NCI-H524 (cell line): Measurements from ENCODE around the gene SPRED3.

Experiments
- DNase-seq, 2 experiments: peaks; one replicate each; lab custom pipeline; 2025; lab: John Stamatoyannopoulos, UW

SPRED3 gene

GRCh38 chr19:38371081-38371480 lies 17.4 kb upstream of the SPRED3 start:
- no peak for DNase-seq

- no peak for DNase-seq
Measured at GRCh38 chr19:38373907-38374331, 14.6 kb upstream of the SPRED3 start.

GRCh38 chr19:38374332-38375097 lies 14.0 kb upstream of the SPRED3 start, which contains the start of gene PSMD8:
TSS of gene PSMD8 (plus strand) at chr19:38374571. CDS start at chr19:38374602, 31 bp downstream.
- DNase-seq = peak; percentile 100

- no peak for DNase-seq
Measured at GRCh38 chr19:38375098-38375493, 13.4 kb upstream of the SPRED3 start.

GRCh38 chr19:38375748-38376147 lies 12.7 kb upstream of the SPRED3 start:
- DNase-seq = no peak

- DNase-seq = no peak
Measured at GRCh38 chr19:38376576-38376975, 11.9 kb upstream of the SPRED3 start.

GRCh38 chr19:38377052-38377451 lies 11.4 kb upstream of the SPRED3 start:
- no peak for DNase-seq

GRCh38 chr19:38378866-38379265 lies 9.6 kb upstream of the SPRED3 start:
- DNase-seq = no peak

GRCh38 chr19:38381138-38381537 lies 7.4 kb upstream of the SPRED3 start:
- no peak for DNase-seq

- no peak for DNase-seq
Measured at GRCh38 chr19:38383184-38383583, 5.3 kb upstream of the SPRED3 start.

GRCh38 chr19:38383743-38384142 lies 4.8 kb upstream of the SPRED3 start:
- DNase-seq = no peak

- DNase-seq = peak in 1 of 2 experiments; percentile 37
Measured at GRCh38 chr19:38384209-38385027, 4.1 kb upstream of the SPRED3 start.

GRCh38 chr19:38385057-38385803 lies 3.3 kb upstream of the SPRED3 start:
- DNase-seq = no peak

- DNase-seq = no peak
Measured at GRCh38 chr19:38385804-38386257, 2.7 kb upstream of the SPRED3 start.

- DNase-seq = no peak
Measured at GRCh38 chr19:38386300-38386970, 2.1 kb upstream of the SPRED3 start.

GRCh38 chr19:38386971-38387549 lies 1.4 kb upstream of the SPRED3 start:
- DNase-seq = no peak

- DNase-seq = peak; percentile 75 to 78
Measured at GRCh38 chr19:38387550-38388348, 748 bp upstream of the SPRED3 start, which contains the start of gene GGN. TSS of gene GGN (minus strand) at chr19:38388034. CDS start at chr19:38387261, 773 bp downstream.

GRCh38 chr19:38389101-38389925 lies 816 bp downstream of the SPRED3 start:
- DNase-seq = no peak
